ENCODE results near the gene PHEX. TPM values are rescaled to one million over a fixed set of nuclear protein-coding genes. Genes with fewer than 3 reads are reported as not detected.

PHEX gene
- total RNA-seq, 2 donors from 2014 or later = not detected

GRCh38 chrX:22194660-22194945 is 162.5 kb downstream of the PHEX start:
- DNase-seq (ENCODE audit: low spot score) = no peak
- H3K4me1 ChIP-seq = no peaks in the 10 kb centered on the region
- H3K4me3 ChIP-seq = no peak overlapping the region
- no peaks in the 10 kb centered on the region for H3K36me3 ChIP-seq
- no peak for TF ChIP-seq CTCF (IDR thresholded peaks at IDR 0.05)
- H3K27ac ChIP-seq = no peak overlapping the region
- H3K27me3 ChIP-seq = no peaks in the 10 kb centered on the region
- H3K9me3 ChIP-seq = no peaks in the 10 kb centered on the region

DNA sequence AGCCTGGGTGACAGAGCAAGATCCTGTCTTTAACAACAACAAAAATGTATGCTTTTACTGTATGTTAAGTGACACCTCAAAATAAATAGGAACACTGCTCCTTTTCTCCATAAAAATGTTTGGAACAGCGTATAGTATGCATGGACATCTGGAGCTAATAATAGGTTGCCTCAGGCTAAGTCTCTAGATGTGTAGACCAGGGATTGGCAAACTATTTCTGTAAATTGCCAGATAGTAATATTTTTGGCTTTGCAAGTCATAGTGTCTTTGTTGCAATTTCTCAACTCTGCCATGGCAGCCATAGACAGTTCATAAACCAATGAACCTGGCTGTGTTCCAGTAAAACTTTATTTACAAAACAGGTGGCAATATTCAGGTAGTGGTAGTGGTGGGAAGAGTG is 164.0 kb downstream of the PHEX start:
- Histone ChIP-seq H3K4me3 (no peak overlapping the region), H3K9me3 (no peaks in the 10 kb centered on the region), H3K4me1 (no peaks in the 10 kb centered on the region), H3K27me3 (no peaks in the 10 kb centered on the region), H3K36me3 (no peaks in the 10 kb centered on the region), H3K27ac (no peak overlapping the region)
- DNase-seq (ENCODE audit: low spot score) = no peak
- TF ChIP-seq CTCF (IDR thresholded peaks at IDR 0.05) = no peak

GRCh38 chrX:22202251-22202650 is 170.1 kb downstream of the PHEX start:
- Histone ChIP-seq H3K4me3 (no peak overlapping the region), H3K36me3 (no peaks in the 10 kb centered on the region), H3K4me1 (no peaks in the 10 kb centered on the region), H3K27ac (no peak overlapping the region), H3K9me3 (no peaks in the 10 kb centered on the region), H3K27me3 (no peaks in the 10 kb centered on the region)
- TF ChIP-seq CTCF (IDR thresholded peaks at IDR 0.05) = no peak
- no peak for DNase-seq (ENCODE audit: low spot score)

DNA sequence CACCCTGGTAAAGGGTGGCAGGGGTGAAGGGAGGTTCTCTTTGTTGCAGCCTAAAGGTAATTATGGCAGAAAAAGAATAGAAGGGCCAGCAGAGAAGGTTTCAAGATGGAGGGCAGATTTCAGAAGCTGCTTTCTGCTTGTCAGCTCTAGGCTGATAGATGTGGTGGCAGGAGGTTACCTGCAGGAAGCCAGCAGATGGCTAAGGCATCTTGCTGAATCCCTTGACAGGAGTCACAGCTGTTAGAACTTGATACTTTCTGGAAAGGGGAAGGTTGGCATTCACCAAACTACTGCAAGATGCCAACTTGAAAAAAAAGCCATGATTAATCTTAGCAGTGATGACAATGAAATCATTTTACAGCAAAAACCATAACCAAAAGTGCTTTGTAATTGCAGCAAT is 171.1 kb downstream of the PHEX start:
- DNase-seq (ENCODE audit: low spot score) = no peak
- Histone ChIP-seq H3K4me1 (no peaks in the 10 kb centered on the region), H3K36me3 (no peaks in the 10 kb centered on the region), H3K9me3 (no peaks in the 10 kb centered on the region), H3K27me3 (no peaks in the 10 kb centered on the region), H3K4me3 (no peak overlapping the region), H3K27ac (no peak overlapping the region)
- TF ChIP-seq CTCF (IDR thresholded peaks at IDR 0.05) = no peak

DNA sequence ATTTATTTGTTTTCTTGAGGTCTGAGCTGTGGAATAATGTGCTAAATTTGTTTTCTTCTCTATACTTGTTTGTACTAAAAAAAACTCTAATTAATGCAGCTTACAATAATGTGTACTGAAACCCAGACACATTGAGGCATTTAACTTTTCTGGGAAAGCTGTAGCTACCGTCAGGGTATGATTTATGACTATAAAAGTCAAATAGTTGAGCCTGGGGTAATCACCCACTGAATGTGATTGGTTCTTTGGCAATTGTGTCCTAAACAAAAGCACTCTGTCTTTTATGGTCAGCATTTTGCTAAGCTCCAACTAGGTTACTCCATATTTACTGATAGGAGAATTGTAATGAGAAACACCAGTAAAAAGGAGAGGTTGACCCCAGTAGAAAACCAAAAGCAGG is 174.7 kb downstream of the PHEX start:
- Histone ChIP-seq H3K36me3 (no peaks in the 10 kb centered on the region), H3K4me3 (no peak overlapping the region), H3K4me1 (no peaks in the 10 kb centered on the region), H3K27ac (no peak overlapping the region), H3K27me3 (no peaks in the 10 kb centered on the region), H3K9me3 (no peaks in the 10 kb centered on the region)
- TF ChIP-seq CTCF (IDR thresholded peaks at IDR 0.05) = no peak
- DNase-seq (ENCODE audit: low spot score) = no peak

GRCh38 chrX:22220941-22221340 is 188.8 kb downstream of the PHEX start:
- no peak overlapping the region for H3K4me3 ChIP-seq
- H3K4me1 ChIP-seq = no peaks in the 10 kb centered on the region
- H3K27me3 ChIP-seq = no peaks in the 10 kb centered on the region
- H3K36me3 ChIP-seq = no peaks in the 10 kb centered on the region
- H3K9me3 ChIP-seq = no peaks in the 10 kb centered on the region
- no peak for TF ChIP-seq CTCF (IDR thresholded peaks at IDR 0.05)
- no peak for DNase-seq (ENCODE audit: low spot score)
- H3K27ac ChIP-seq = no peak overlapping the region

All from right atrium auricular region (tissue), 2 donors.